HG02763 (cell line): ENCODE data around the gene KRT7.
"Not testable (repeated sequence)": the region's sequence is repeated elsewhere in the genome, so short reads cannot be mapped to it uniquely, and the experiment has no call there.

ENCODE experiments used
- ATAC-seq: cut with Tn5 transposase; IDR thresholded peaks from one replicate; pipeline ENCODE4 v1.9.1; 2021; ENCODE audit warnings: mild to moderate bottlenecking, moderate library complexity; ENCODE audit not compliant: unreplicated experiment

KRT7 gene

DNA sequence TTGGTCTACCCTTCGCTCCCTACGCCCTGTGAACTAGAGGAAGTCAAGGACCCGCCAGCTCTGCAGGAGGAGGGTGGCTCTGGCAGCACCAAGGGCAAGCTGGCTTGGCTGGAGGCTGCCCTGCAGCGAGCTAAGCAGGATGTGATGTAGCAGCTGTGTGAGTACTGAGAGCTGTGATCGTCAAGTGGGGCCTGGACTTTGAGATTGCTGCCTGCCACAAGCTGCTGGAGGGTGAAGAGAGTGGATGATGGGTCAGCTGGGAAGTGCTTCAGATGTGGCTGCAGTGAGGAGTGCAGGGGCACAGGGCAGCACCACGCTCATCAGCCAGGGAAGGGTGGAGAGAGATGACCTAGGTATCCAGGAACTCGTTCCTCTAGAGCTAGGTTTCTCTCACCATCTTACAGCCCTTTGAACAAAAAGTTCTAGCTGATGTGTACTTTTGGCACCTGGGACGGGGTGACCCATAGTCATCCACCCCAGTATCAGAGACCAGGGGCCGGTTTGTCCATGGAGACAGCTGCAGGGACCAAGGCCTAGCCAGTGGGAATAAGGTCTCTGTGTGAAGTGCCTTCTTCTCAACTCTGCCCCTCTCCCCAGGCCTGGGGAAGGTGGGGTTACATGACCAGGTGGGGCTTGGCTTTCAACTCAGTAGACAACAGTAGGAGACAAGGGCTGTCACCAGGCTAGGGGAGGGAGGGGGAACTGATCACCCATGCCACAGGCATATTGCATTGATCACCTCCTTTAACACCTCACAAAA lies 44.6 kb downstream of the KRT7 start:
- no peak for ATAC-seq

DNA sequence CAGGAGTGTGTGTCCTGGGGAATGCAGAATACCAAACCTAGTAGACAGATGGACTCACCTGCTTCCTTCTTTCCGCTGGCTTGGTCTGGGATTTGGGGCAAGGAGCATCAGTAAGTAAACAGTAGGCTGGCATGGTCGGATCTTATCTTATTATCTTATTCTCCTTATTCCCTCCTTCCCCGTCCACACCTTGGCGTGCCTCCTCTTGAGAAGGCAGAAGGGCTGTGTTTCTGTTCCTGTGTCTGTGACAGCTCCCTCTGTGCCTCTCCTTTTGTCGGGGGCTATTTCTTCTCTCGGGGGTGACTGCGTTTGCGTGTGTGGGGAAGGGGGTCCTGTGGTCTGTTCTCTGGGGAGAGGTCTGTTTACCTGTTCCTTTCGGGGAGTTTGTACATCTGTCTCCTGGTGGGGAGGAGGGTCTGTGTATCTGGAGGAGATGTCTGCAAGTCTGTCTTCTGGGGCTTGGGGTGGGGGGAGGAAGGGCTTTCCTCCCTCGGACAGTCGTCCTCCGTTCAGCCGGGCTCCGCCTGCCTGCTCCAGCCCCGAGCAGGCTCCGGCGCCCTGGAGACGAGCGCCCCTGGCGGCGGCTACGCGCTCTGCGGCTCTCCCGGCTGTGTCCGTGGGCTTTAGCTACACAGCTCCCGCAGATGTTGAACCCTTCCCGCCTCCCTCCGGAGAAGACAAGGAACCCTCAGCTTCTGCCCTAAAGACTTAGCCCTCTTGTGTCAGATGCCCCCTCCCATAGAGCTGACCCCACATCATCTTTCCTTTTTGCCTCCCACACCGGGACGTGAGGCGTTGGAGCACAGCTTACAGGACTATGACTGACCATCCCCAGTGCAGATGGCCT lies 45.8 kb downstream of the KRT7 start:
- peak; percentile 74 for ATAC-seq

DNA sequence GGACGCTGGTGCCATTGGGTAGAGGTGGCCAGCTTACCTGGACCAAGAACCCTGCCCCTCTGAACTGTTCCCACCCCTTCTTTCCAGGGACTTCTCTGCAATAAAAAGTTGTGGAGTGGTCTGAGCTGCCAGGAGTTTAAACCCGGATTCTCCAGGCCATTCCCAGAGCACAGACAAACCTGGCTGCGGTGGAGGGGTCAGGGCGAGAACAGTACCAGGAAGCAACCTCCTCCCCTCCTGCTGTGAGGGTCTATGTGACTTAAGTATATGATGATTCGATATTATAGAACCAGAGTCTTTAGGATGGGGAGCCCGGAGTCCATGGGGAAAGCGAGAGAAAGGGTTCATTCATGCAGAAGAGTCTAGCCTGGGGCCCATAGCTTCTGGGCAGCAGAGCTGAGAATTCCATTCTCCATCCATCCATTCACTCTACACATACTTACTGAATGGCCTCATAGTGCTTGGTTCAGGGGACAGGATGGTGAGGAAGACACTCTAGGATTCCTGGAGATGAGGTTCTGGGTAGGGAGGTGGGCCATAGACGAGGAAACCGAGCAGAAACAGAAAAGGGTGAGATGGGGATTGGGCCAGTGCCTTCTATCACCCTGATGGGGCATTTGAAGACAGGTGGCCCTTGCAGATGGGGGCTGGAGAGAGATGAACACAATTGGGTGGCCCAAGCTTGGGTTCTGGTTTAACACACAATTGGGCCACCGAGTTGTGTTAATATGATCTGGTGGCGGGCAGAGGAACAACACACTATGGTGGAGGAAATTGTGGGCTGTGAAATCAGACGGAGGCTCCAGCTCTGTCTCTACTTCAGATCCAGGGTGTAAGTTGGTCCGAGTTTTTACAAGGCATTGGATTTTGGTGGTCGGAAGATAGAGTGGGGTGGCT lies 46.6 kb downstream of the KRT7 start:
- no peak for ATAC-seq

DNA sequence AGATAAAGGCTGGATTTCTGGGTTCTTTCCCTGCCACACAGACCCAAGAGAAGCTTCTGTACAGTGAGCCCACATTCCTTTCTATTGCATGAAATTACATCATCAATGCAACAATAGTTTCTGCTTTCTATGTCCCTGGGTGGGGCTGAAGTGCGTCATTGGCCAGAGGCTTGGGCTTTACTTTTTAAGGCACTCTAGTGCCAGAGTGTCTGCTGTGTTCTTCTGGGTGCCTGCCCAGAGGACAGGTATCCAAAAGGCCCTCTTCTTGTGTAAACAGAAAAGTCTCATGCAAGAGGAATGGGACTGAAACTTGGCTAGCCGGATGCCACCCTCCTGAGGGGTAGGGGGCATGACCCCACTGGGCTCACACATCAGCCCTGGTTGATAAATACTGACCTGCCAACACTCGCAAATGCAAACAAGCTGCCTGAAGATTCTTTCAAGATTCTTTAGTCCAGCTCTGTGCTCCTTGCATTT lies 47.3 kb downstream of the KRT7 start:
- ATAC-seq: no peak

DNA sequence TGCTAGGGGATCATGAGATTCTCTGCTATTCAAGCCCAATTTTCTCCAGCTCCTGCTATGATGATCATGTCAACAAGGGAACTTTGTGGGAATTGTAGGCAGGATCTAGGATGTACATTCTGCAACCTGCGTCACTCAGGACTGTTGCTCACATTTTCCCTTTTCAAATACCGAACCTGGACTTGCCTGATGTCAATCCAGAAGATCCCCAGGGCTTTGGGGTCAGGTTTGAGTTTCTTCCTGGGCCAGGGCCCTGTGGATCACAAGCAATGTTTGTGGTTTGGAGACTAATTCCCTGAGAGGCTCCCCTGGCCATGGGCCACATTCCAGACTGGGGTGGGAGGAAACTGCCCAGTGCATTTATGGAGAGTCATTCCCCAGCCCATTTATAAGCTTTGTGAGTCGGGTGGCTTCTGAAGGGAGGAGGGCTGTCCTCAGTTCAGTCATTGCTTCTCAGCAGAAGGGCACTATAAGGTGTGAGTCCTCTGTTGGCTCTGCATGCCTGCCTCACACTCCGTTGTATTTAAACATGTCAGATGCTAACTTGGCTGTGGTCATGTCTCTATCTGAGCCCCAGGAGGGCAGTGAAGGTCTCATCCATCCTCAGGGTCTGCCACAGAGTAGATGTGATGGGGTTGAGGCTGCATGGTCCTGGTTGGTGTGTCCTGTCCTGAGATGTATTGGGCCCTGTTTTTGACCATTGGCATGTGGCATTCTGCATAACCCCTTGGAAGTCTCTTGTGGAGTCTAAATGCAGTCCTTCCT lies 47.9 kb downstream of the KRT7 start:
- no peak for ATAC-seq

DNA sequence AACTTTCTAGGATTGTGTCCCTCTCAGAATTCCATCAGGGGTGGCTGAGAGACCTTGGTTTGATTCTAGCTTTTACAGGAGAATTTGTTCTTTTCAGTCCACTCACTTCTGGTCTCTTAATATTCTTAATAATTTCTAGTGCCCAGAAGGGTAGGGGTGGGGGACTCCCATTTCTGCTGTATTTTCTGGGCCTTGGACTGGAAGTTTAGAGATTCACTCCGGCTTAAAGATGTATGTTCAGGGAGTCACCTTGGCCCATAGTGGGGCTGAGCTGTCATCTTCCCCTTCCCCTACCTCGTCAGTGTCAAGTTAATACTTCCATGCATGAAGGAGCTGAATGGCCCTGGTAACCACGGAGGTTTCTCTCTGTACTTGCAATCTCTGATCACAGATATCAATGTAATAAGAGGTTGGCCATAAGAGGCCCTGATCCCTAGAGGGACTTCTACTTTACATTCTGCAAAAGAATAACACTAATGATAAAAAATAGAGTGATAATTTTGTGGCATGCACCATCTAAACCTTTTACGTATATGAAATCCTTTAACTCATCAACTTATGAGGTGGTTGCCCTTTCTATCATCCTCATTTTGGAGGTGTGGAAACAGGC lies 51.6 kb downstream of the KRT7 start:
- ATAC-seq: no peak

DNA sequence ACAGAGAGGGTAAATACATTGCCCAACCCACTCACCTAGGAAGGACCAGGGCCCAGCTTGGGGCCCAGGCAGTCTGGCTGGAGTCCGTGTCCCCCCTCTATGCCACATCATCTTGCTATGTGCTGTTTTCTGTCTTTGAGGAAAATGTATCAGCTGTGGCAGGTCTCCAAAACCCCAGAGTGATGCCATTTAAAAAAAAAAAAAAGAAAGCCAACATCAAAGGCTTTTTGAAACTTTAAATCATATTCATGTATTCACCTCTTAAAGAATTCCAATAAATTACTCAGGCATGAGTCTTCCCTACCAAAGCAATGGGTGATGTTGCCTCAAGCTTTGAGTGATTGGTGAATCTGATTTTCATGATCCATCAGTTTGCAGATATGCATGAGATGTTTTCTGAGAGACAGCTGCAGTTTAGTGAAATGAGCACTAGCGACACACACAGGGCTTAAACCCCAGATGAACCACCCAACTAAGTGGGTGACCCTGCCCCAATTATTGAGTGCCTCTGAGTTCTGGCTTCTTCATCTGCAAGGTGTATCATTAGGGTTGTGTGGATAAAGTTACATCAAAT lies 52.2 kb downstream of the KRT7 start:
- ATAC-seq: no peak

DNA sequence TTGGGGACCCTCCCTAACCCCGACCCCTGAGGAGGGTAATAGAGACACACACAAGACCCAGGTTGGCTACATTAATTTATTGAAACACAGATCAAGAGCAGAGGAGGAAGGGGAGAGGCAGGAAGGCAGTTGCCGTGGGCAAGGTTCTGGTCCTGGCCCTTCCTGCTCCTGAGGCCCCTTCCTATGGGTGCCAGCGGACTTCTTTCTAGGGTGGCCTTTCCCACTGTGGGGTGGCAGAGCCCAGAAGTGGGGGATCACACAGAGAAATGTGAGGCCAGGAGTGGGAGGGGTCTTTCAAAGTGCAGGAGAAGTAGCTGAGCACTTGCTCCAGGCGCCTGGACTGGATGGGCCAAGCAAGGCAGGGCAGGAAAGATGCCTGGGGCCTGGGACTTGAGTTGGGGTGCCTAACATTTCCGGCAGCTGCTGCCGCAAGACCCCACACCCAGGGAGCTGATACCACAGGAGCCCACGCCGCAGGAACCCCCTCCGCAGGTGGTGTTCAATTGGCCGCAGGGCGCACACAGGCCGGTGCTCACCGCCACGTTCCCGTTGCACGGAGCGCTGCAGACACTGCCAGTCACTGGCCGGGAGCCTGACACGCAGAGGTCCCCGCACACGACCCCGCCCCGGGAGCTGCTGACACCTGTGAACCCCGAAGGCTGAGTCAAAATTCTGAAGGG lies 52.9 kb downstream of the KRT7 start:
- no peak for ATAC-seq

DNA sequence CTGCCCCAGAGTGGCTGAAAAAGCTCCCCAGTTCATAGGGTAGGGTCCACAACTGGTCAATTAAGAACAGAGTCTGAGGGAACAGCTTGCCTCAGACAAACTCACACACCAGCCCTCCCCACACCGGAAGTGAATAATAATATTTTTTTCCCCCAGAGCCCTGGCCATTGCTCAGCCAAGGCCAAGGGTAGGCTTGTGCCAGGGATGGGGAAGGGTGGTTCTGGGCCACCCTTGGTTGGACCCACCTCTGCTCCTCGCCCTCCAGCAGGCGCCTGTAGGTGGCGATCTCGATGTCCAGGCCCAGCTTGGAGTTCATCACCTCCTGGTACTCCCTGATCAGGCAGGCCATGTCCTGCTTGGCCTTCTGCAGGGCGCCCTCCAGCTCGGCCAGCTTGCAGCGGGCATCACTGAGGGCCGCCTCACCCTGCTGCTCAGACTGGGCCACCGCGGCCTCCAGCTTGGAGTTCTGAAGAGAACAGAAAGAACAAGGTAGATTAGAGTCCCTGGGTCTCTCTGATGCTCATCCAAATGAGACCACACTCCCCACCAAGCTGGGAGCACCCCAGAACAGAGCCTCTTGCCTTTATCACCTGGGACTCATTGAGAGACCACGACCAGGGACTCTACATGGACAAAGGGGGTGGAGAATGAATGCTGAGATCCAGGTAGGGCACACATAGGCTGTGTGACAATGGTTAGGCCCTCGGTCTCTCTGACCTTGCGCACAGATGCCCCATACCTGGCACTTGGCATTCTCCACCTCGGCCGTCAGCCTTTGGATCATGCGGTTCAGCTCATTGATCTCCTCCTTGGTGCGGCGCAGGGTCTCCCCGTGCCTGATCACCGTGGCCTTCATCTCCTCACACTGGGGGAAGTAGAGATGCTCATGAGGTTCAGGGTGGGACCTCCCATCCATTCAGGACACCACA lies 54.1 kb downstream of the KRT7 start:
- ATAC-seq: not testable (repeated sequence)

DNA sequence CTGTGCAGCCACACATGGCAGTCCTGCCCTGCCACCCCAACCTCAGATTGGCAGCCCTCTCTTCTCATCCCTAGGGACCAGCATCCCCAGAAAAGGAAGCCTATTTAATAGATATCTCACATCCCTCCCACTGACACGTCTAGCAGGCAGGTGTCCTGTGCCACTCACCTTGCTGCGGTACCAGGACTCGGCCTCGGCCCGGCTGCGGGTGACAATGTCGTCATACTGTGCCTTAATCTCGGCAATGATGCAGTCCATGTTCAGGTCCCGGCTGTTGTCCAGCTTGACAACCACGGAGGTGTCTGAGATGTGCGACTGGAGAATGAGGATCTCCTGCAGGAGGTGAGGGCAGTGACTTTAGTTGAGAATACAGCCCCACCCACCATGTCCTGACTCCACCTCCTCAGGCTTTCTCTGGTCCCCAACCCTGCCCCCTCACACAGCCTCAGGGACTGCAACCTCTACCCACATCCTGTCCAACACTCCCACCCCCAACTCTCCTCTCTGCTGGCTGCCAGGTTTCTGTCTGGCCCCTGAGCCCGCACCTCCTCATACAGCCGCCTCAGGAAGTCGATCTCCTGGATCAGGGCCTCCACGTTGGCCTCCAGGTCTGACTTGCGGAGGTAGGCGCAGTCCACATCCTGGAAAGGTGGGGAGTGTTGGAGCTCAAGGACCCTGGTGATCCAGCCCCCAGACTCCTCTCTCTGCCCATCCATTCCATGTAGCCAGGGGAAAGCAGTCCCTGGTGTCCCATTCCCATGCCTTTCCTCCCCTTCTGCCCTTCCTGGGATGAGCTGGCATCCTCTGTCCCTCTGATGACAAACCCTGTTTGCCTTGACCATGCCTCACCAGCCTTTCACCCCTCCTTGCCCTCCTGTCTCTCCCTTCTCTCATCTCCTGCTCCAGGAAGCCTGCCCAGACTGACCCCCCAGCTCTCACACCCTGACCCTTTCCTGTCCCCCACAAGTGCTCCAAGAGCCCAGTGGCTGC lies 55.1 kb downstream of the KRT7 start:
- ATAC-seq: not testable (repeated sequence)

DNA sequence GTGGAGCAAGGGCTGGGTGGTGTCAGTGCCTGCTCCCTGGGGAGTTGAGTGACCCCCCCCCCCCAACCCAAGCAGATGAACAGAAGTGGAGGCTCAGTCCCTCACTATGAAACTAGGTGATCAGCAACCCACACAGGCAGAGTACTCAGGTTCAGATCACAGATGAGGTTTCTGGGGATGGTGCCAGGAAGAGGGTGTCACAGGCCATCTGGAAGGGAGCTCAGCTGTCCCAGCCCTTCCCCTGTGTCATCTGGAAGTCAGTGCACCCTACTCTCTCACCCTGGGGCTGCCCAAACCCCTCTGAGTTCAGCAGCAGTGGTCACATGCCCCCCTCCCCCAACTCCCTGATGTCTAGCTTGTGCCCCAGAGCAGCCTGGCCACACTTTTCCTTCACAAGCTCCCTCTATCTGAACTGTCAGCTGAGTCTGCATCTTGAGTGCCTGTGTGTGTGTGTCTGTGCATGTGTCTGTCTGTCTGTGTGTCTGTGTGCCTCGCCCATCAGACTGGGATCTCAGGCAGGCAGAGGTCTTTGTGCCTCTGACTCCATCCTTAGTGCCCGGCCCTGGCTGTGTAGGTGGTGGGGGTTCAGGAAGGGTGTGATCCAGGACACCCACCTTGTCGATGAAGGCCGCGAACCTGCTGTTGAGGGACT lies 57.6 kb downstream of the KRT7 start:
- ATAC-seq: not testable (repeated sequence)

DNA sequence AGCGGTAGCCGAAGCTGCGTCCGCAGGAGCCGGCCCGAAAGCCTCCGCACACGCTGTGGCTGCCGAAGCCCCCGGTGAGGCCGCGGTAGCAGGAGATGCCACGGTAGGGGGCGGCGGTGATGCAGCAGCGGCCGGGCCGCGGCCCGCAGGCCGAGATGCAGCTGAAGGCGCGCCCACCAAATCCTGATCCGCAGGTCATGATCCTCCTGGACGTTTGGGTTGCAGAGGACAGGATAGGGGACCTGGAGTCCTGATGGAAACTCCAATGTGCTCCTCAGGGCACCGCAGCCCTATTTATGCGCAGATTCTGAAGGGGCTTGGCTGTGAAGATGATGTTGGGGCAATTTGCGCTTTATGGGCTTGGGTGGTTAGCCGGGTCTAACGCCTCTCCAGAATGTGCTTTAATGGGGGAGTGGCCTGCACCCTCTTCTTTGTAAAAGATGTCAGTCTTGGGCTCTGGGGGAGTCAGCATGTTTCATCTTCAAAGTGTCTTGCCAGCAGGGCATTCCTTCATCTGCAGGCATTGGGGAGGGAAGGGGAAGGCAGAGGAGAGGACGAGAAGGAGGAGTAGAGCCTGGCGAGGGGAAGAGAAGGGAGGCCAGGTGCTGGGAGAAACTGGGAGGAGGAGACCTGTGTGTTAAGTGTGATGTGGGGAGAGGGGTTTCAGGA lies 58.4 kb downstream of the KRT7 start, which contains the start of gene KRT81:
KRT81 (minus strand) TSS at position 268 of the 669 bp plus-strand sequence; CDS start at position 199, 69 bp downstream.
- ATAC-seq: no peak

DNA sequence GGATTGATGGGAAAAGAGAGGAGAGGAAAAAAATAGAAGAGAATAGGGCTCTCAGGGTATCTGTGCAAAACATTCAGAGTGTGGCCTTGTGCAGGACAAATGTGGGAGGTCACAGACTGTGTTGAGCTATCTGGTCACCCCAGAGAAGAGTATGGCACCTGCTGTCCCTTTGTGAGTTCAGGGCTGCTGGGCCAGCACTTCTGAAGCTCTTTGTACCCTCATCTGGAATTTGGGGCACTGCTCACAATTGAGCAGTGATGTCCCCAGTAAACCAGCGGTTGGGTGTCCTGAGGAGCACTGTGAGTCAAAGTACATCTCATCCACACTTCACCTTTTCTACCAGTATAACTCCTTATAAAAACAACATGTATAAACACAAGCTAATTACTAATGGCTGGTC lies 60.9 kb downstream of the KRT7 start:
- no peak for ATAC-seq

DNA sequence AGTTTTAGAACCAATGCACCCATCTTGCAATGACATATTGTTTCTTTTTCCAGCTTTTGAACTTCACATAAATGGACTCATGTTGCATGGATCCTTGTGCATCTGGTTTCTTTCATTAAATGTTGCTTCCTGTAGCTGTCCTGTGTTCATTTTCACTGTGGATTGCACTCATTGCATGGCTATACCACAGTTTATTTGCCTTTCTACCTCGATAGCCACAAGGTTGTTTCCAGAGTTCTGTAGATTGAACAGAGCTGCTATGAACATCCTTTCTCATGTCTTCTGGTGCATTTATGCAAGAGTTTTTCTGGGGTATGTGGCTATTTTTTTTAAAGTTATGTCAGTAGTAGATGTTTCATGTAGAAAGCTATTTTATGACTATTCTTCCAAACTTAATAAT lies 61.8 kb downstream of the KRT7 start:
- ATAC-seq: no peak

DNA sequence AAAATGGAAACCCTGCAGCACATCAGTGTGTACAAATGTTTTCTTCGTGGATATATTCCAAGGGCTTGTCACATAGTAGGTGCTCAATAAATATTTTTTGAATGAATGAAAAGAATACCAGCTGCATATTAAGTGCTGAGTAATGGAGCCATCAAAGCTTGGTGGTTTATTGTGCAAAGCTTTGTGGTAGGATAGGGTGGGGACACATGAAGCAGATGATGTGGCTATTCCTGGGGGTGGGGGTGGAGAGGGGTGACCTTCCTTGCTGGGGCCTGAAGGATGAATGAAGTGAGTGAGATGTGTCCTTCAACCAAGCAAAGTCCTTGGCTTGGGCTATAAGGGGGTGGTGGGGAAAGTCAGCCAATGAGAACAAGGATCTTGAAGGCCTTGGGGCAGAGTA lies 62.6 kb downstream of the KRT7 start:
- ATAC-seq: no peak
